ENCODE results near the gene TECTA. TPM values are rescaled to one million over a fixed set of nuclear protein-coding genes. Genes with fewer than 3 reads are reported as not detected.
"Not testable (repeated sequence)": the region's sequence is repeated elsewhere in the genome, so short reads cannot be mapped to it uniquely, and the experiment has no call there.

TECTA gene
- total RNA-seq, 1 donor from 2014 or later, result 1.2 TPM

DNA sequence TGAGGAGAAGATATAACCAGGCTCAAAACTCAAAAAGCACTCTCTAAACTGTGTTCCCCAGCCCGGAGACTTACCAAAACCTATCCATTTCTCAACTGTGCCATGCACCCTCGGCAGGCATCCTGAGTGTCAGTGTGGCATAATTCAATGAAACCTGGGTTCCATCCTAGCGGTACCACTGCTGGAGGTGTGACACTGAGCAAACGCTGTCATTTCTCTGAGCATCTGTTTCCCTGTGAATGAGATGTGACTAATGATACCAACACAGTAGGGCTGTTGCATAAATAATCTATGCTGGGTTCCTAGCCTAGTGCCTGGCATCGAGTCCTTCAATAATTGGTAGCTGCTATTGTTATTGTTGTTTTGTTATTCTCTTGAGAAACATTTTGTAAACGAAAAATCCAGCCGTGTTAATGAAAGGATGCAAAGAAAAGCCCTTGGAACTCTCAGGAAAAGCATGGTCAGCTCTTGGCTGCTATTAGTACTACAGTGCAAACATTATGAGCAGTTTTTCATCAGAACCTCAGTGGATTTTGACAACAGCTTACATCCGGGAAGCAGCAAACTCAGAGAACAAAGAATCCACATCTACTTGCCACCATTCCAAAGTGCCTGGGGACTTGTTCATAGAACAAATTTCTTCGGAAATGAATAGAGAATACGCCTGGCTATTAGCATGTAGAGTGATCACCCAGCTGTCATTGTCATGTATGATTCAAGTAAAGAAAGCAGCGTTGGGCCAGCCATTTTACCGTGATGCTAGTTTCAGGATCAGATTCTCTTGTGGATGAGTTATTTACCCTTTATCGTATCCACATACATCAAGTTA lies 53.7 kb downstream of the TECTA start:
- intact Hi-C loops (cut with DNase I), result no loop called here

DNA sequence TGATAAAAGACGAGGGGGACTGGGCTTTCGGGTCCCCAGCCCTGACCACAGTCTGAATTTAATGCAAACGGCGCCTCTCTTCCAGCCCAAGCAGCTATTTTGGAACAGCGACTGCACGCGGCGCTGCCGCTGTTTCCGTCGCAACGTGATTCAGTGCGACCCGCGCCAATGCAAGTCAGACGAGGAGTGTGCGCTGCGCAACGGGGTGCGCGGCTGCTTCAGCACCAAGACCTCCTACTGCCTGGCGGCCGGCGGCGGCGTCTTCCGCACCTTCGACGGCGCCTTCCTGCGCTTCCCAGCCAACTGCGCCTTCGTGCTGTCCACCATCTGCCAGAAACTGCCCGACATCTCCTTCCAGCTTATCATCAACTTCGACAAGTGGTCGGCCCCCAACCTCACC lies 56.7 kb downstream of the TECTA start:
- intact Hi-C loops (cut with DNase I), result no loop called here
- no peak for DNase-seq (ENCODE audit: low spot score)

More for the DNA sequence above, 53.7 kb downstream of the TECTA start:
- no peak for DNase-seq (ENCODE audit: low spot score)

DNA sequence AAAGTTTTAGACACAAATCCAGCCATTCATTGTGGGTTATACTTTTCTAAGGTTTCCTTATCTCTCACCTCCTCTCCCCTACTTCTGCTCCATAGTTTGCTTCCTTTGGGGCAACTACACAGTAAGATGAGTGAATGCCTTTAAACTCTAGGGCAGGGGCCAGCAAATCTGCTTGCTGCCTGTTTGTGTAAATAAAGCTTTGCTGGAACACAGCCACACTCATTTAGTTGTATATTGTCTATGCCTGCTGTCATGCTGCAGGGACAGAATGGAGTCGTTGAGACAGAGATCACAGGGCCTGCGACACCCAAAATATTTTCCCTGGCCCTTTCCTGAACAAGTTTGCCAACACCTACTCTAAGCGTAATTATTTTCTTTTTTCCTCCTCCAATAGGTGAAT lies 58.7 kb downstream of the TECTA start:
- DNase-seq (ENCODE audit: low spot score), result no peak
- intact Hi-C loops (cut with DNase I), result no loop called here

DNA sequence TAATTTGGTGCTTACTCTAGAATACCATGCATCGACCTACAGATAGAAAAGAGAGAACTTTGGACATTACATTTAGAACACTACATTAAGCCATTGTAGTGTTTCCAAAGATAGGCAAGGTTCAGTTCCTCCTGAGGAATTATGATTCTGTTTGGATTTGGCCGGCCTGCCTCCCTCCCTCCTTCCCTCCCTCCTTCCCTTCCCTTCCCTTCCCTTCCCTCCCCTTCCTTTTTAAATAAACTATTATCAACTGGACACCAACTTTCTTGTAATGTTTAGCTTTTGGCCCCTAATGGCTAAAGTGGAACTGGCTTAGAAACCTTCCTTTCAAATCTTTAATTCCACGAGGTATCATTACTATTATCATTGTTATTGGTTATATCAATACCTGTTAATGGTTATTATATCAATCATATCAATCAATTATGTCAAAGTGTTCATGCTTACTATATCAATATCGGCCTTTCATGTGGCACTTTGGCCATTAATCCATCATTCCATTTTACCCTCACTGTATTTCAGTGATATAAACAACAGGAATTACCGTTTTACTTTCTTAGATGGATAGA lies 60.4 kb downstream of the TECTA start:
- no peak for DNase-seq (ENCODE audit: low spot score)
- intact Hi-C loops (cut with DNase I), result no loop called here

DNA sequence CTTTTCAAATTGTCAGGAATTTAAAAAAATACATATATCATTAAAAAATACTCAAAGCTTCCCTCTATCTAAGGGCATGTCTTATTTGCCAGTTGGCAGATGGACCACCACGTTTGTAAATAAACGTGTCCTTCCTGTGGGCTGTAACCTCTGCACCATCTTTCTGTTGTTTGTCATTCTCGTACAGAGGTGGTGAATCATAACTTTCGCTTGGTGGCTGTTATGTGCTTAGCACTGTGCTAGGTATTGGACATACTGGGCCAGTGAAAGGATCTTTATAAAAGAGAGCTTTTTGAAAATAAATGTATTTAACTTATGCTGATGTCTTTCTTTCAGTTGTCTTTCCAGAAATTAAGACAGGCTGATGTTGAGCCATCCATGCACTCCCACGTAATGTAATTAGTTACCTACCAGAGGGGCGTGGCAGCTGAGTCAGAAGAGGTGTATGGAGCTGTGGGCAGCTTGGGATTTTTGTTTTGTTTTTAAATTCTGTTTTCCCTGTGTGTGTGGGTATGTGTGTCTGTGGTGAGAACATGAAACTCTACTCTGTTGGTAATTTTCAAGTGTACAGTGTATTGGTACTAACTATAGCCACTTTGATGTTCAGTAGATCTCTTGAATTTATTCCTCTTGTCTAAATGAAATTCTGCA lies 62.7 kb downstream of the TECTA start:
- no peak for DNase-seq (ENCODE audit: low spot score)
- intact Hi-C loops (cut with DNase I), result no loop called here

DNA sequence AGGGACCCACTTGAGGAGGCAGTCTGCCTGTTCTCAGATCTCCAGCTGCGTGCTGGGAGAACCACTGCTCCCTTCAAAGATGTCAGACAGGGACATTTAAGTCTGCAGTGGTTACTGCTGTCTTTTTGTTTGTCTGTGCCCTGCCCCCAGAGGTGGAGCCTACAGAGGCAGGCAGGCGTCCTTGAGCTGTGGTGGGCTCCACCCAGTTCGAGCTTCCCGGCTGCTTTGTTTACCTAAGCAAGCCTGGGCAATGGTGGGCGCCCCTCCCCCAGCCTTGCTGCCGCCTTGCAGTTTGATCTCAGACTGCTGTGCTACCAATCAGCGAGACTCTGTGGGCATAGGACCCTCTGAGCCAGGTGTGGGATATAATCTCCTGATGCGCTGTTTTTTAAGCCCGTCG lies 76.6 kb downstream of the TECTA start:
- intact Hi-C loops (cut with DNase I); DNase-seq (ENCODE audit: low spot score): not testable (repeated sequence)

DNA sequence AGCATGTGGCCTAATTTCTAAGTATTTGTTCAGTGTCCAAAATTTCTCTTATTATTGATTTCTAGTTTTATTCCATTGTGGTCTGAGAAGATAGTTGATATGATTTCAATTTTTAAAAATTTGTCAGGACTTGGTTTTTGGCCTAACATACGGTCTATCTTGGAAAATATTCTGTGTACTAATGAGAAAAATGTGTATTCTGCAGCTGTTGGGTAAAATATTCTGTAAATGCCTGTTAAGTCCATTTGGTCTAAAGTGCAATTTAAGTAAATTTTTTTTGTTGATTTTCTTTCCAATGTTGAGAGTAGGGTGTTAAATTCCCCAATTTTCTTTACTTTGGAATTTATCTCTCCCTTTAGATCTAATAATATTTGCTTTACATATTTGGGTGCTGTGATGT lies 78.3 kb downstream of the TECTA start:
- intact Hi-C loops (cut with DNase I), result no loop called here
- no peak for DNase-seq (ENCODE audit: low spot score)

DNA sequence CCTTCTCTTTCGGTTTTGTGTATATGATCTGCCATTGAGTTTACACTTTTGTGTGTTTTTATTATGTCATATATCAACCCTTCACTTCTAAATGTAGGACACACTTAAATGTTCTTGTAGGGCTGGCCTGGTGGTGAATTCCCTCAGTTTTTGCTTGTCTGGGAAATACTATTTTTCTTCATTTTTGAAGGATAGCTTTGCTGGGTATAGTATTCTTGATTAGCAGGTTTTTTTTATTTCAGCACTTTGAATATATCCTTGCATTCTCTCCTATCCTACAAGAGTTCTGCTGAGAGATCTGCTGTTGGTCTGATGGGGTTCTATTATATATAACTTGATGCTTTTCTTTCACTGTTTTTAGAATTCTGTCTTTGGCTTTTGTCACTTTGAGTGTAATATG lies 79.1 kb downstream of the TECTA start:
- intact Hi-C loops (cut with DNase I), result no loop called here

DNA sequence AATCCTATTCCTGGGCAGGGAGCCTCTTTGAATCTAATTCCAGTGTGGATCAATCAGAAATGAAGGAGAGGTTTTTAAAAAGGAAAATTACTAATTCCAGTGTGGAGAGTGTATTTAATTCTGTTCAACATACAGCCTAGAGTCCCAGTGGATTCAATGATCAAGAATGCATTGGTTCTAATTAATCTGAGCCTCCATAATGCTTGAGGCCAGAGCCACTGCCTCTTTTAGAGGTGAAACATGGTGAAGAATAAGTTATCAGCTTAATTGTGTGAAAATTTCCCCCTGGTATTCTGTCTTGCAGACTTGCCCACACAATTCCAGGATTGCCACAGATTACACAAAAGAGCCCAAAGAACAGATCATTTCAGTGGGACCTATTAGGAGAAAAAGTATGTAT lies 87.7 kb downstream of the TECTA start:
- intact Hi-C loops (cut with DNase I), result no loop called here
- no peak for DNase-seq (ENCODE audit: low spot score)

More for the DNA sequence above, 79.1 kb downstream of the TECTA start:
- DNase-seq (ENCODE audit: low spot score), result no peak

DNA sequence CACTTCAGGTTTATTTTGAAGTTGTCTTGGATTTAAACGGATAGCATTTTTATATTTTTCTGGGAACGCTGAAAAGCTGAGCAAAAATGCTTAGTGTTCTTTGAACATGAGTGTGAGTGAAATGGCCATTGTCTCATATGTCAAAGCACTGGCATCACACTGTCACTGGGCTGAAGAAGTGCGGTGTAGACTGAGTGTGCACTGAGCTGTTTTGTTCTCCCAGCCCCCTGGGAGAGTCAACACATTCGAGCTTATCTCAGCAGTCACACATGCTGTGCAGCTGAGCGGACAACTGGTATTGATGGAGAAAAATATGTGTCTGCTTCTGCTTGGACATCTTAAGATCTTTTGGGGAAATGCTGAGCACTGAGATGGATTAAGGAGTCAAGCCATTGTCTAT lies 90.8 kb downstream of the TECTA start:
- no peak for DNase-seq (ENCODE audit: low spot score)
- intact Hi-C loops (cut with DNase I), result loop anchor here (5.0 kb wide), 1 partner anchor 680 kb away; the partner anchor contains the start of gene GRIK4

DNA sequence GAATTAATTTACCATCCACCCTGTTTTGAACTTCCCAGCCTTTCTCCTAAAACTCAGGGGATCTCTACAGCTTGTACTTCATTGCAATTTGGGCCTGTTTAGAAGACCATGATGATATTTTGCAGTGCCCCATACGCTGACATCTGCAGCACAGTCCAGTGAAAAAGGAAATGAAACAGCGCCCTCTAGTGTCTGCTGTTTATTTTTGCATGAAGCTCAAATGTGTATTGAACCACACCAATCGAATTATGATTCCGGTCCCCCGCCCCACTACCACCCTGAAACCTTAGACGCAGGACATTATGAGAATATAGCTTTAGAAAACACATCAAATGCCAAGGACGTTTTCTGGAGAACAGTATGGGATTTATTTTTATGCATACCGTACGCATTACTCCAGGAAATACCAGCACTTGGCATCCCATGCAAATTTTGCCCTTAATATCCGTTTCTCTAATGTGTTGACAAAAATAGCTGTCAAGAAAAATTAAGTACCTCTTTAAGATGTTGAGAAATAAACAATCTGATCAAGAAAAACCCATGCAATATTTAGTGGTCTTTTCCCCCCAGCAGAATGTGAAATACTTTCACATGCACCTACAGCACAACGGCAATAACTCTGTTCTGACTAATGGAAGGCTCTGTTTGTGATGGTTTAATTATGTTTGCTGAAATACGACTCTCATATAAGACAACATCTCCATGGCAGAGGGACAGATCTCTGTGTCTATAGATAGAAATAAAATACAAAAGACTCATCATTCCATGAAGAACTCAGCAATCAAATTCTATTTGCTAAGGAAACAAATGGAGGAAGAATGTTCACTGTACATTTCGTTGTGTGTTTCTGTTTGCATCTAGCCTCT lies 93.9 kb downstream of the TECTA start:
- no peak for DNase-seq (ENCODE audit: low spot score)
- intact Hi-C loops (cut with DNase I), result loop anchor here (5.0 kb wide), 1 partner anchor 683 kb away; the partner anchor contains the start of gene GRIK4

DNA sequence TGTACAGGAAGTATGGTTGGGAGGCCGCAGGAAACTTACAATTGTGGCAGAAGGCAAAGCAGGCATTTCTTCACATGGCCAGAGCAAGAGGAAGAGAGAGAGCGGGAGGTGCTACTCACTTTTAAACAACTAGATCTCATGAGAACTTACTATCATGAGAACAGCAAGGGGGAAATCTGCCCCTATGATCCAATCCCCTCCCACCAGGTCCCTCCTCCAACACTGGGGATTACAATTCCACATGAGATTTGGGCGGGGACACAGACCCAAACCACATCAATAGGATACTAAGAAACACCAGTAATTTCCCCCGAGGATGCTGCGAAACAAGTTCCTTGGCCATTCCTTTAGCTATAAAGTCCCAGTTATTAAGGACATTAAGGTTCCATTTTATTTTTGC lies 97.4 kb downstream of the TECTA start:
- DNase-seq (ENCODE audit: low spot score), result no peak
- intact Hi-C loops (cut with DNase I), result no loop called here

DNA sequence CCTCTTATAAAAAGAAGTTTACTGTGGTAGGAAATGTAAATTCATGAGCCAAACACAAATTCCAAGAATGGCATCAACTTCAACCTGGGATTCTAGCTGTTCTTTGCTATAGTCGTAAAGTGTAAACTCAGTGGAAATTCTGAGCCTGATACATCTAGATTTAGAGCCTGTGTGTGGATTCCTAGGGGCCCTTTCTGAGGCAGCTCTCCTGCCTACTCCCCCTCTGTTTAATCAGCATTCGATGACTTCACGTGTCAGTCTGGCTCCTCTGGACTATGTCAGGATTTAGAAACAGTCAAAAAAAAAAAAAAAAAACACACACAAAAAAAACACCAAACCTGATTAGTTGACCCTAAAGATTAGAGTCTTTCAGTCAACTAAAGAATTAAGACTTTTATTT lies 98.5 kb downstream of the TECTA start:
- intact Hi-C loops (cut with DNase I), result no loop called here
- DNase-seq (ENCODE audit: low spot score), result no peak

DNA sequence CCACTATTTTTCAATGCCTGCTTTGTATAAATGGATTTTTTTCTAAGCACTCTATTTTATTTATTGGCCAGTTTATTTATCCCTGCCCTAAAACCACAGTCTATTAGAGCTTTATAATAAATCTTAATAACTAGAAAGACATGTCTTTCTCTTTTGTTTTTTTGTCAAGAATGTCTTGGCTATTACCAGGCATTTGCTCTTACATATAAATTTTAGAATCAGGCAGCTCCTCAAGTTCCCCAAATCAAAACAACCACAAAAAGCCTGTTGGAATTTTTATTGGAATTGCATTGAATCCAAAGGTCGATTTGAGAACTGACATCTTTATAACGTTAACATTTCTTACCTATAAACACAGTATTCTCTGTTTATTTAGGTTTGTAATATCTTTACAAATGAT lies 105.8 kb downstream of the TECTA start:
- intact Hi-C loops (cut with DNase I), result no loop called here
- DNase-seq (ENCODE audit: low spot score), result no peak

DNA sequence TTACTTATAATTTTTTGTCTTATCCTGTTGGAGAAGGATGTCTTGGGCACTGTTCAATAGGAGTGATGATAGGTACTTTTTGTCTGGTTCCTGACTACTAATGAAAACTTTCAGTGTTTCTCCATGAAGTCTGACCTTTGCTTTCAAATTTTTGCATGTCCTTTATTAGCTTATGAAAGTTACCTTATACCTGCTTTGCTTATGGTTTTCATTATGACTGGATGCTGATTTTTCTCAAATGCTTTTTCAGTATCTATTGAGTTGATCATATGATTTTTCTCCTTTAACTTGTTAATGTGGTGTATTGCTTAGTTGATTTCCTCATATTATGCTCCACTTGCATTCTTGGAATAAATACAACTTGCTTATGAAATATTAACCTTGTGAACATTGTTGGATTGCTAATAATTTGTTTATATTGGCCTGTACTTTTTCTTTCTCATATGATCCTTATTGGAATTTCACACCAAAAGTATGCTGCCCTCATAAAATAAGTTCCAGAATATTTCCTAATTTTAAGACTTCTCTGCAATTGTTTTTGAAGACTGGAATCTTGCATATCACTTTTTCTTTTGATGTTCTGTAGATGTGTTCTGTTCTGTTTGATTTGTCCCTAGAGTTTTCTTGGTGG lies 106.6 kb downstream of the TECTA start:
- intact Hi-C loops (cut with DNase I), result no loop called here
- DNase-seq (ENCODE audit: low spot score), result no peak

DNA sequence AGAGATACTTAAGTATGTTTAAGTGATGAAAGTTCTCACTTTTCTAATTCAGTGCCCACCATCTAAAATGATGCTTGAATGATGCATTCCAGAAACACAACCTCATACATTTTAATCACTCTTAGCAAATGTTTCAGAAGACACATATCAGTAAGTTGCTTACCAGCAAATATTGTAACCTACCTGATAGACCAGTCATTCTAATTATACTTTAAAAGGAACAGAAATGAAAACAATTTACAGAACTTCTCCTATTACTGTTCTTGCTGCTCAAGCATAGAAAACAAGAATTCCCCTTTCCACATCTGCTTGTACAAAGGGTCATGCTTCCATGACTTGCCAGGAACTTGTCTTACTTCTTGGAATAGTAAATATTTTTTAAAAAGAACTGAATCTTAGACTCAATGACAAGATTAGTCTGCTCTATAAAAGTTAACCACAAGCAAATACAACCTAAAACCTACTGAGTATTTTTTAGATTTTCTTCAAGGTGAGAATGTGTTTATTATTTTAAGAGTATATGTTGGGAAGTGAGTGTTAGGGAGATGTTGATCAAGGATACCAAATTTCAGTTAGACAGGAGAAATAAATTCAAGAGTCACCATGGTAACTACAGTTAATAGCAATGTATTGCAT lies 109.5 kb downstream of the TECTA start:
- no peak for DNase-seq (ENCODE audit: low spot score)
- intact Hi-C loops (cut with DNase I), result no loop called here

DNA sequence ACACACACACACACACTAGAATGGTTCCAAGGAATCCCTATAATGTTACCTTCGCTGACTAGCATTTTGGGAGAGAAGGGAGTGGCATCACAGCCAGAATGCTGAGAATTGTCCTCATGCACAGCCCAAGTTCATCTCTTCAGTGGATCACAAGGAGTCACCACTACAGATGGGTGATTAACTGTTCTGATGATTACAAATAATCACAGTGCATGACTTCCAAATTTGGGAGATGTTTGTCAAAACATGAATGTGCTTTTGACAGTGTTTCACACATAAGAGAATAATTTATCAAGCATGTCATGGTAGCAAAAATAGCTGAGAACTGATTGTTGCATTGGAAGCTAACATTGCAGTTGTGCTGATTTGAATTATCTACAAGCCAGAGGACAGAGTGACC lies 110.6 kb downstream of the TECTA start:
- DNase-seq (ENCODE audit: low spot score), result no peak
- intact Hi-C loops (cut with DNase I), result no loop called here

DNA sequence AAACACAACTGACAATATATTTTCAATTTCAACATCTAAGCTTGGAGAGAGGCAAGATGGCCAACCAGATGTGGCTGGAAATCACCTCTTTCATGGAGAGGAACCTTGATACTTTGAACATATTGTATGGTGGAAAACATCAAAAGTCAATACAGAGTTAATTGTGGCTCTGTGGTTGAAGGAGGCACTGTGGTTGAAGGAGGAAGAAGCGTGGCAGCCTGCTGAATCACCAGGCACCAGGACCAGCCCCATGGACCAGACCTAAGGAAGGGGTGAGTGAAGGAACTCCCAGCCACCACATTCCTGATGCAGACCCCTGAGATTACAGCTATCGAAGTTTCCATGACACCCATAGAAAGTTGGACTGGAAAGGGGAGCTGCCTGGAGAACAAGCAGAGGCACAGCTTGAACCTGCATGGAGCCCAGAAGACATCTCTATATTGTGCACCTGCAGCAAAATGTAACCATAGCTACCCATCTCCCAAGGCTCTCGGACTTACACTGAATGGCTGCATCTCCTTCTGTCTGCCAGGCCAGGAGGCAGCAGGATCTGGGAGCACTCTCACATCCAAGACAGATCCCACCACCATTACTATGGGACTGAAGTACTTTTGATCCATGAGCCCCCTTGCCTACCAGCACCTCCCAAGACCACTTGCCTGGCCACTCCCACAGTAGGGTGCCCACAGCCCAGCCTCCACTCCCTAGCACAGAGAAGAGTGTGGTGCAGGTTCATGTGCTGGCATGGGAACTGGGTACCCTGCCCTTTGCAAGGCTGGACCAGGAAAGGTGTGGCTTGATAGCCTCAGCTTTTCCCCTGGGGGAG lies 111.7 kb downstream of the TECTA start:
- no peak for DNase-seq (ENCODE audit: low spot score)

More for the DNA sequence above, 111.7 kb downstream of the TECTA start:
- intact Hi-C loops (cut with DNase I), result no loop called here
